ENCODE results near the gene PERCC1.

- TF ChIP-seq POLR2A (IDR thresholded peaks at IDR 0.05; ENCODE audit: low read length): no peak
- TF ChIP-seq GATA1 (IDR thresholded peaks at IDR 0.05; ENCODE audit: low read depth, low read length): no peak
Observed at GRCh38 chr16:1381612-1382406, 49.1 kb upstream of the PERCC1 start.
